K562 (cell line): ENCODE results near the gene ARMH1. TPM values are rescaled to one million over a fixed set of nuclear protein-coding genes. Genes with fewer than 3 reads are reported as not detected.

Experiments used
- ATAC-seq: fragments of 200-7000 bp; cut with Tn5 transposase; 3 replicates; pipeline ENCODE4 v1.9.1; 2020; ENCODE audit warnings: moderate library complexity
- BruUV-seq: library from RNA; stranded (reverse); fragments of 400-500 nt; replicated peaks from 2 replicates; lab custom pipeline; 2021; lab: Mats Ljungman, UMichigan
- CTCF ChIA-PET: fragments of 300-600 bp; formaldehyde crosslinking; extraction: SDS; loops from one replicate; lab custom pipeline; 2021; ENCODE audit warnings: low intra/inter-chr PET ratio; lab: Yijun Ruan, JAX
- POLR2A ChIA-PET: fragments of 300-600, 350-650 bp; sonication (Branson Sonifier 250); formaldehyde crosslinking; extraction: SDS; loops from one replicate; lab custom pipeline; 2021; ENCODE audit warnings: antibody characterized with exemption, inconsistent platforms; lab: Yijun Ruan, JAX
- DNase-seq, 4 experiments: peaks; one replicate each; pipeline versions ENCODE4 v3.0.0 to v3.0.0-alpha.2; 2011 to 2018; ENCODE audit warnings: low spot score in 3 of 4, mixed read lengths in 3 of 4; ENCODE audit errors: extremely low read depth in 1 of 4
- FAIRE-seq: peaks from 2 replicates; lab custom pipeline; 2011; peaks lifted over from hg19 to GRCh38; lab: Jason Lieb, UNC
- H2AFZ ChIP-seq: 2 replicates; pipeline ENCODE4 v1.6.0; 2011; ENCODE audit warnings: low read depth, low read length, control low read depth, inconsistent platforms
- H3K27ac ChIP-seq: fragments of 200-600 bp; 3 replicates; pipeline ENCODE4 v1.8.0; 2011; ENCODE audit warnings: low read depth, mild to moderate bottlenecking, control low read depth, inconsistent platforms, low read length, moderate library complexity, mixed read lengths; ENCODE audit errors: extremely low read depth
- H3K27me3 ChIP-seq, 2 experiments: fragments of 300-600 bp in 1 of 2; 2 replicates in 1 of 2; 3 replicates in 1 of 2; pipeline versions ENCODE4 v1.6.0 to v1.8.0; 2011; ENCODE audit warnings: inconsistent platforms in 2 of 2, low read length in 2 of 2, mild to moderate bottlenecking in 1 of 2, mixed read lengths in 1 of 2, moderate library complexity in 1 of 2; ENCODE audit not compliant: control insufficient read depth in 2 of 2, insufficient read depth in 2 of 2
- H3K36me3 ChIP-seq: fragments of 300-600 bp; 3 replicates; pipeline ENCODE4 v1.8.0; 2011; ENCODE audit warnings: mild to moderate bottlenecking, low read length, inconsistent platforms; ENCODE audit not compliant: control insufficient read depth, insufficient read depth
- H3K4me1 ChIP-seq, 2 experiments: fragments of 200-600 bp in 1 of 2; replicated peaks in 1 of 2; 2 replicates in 1 of 2; 3 replicates in 1 of 2; pipeline versions ENCODE4 v1.5.1 to v1.8.0; 2011; ENCODE audit warnings: inconsistent platforms in 2 of 2, low read length in 2 of 2, mild to moderate bottlenecking in 1 of 2, mixed read lengths in 1 of 2, moderate library complexity in 1 of 2; ENCODE audit not compliant: control insufficient read depth in 2 of 2, insufficient read depth in 2 of 2
- H3K4me2 ChIP-seq: 2 replicates; pipeline ENCODE4 v1.6.1; 2011; ENCODE audit warnings: low read length, control low read depth, inconsistent platforms, mixed read lengths; ENCODE audit not compliant: insufficient read depth
- H3K4me3 ChIP-seq: fragments of 200-600 bp; sonication (generic), shearing (Covaris generic); 2 replicates; pipeline ENCODE4 v1.5.1; 2016; ENCODE audit warnings: control low read depth, inconsistent platforms
- H3K79me2 ChIP-seq: fragments of 200-600 bp; 3 replicates; pipeline ENCODE4 v1.8.0; 2011; ENCODE audit warnings: low read length, inconsistent platforms; ENCODE audit not compliant: control insufficient read depth, insufficient read depth
- H3K9ac ChIP-seq, 2 experiments: 2 replicates each; pipeline versions ENCODE4 v1.6.0 to v1.6.1; 2011; ENCODE audit warnings: low read depth in 2 of 2, low read length in 2 of 2, control low read depth in 1 of 2, inconsistent platforms in 1 of 2, mild to moderate bottlenecking in 1 of 2, mixed read lengths in 1 of 2; ENCODE audit not compliant: insufficient read depth in 1 of 2
- H3K9me1 ChIP-seq: one replicate; pipeline ENCODE4 v1.6.0; 2011; ENCODE audit warnings: inconsistent platforms, mild to moderate bottlenecking, low read length, moderate library complexity; ENCODE audit not compliant: control insufficient read depth, insufficient read depth
- H3K9me3 ChIP-seq: replicated peaks from 2 replicates; pipeline ENCODE4 v1.5.1; 2011; ENCODE audit warnings: low read depth, low read length, inconsistent platforms; ENCODE audit not compliant: control insufficient read depth, insufficient read depth
- H4K20me1 ChIP-seq: replicated peaks from 2 replicates; pipeline ENCODE4 v1.6.1; 2011; ENCODE audit warnings: low read length, inconsistent platforms, mixed read lengths; ENCODE audit not compliant: control insufficient read depth, insufficient read depth
- CUX1 ChIP-seq: fragments of 200-800 bp; sonication (Bioruptor generic); IDR thresholded peaks from 2 replicates; pipeline ENCODE4 v1.6.1; 2016; ENCODE audit warnings: missing genetic modification characterization, missing compliant biosample characterization
- DMBX1 ChIP-seq: fragments of 250-450 bp; sonication (Bioruptor Pico); IDR thresholded peaks from 2 replicates; pipeline ENCODE4 v1.8.0; 2022; ENCODE audit warnings: inconsistent platforms, mild to moderate bottlenecking, moderate library complexity, borderline replicate concordance
- E2F6 ChIP-seq, 2 experiments: IDR thresholded peaks; 2 replicates each; pipeline ENCODE4 v1.6.1; 2011; ENCODE audit warnings: borderline replicate concordance in 1 of 2, control low read depth in 1 of 2, low read depth in 1 of 2, low read length in 1 of 2, mild to moderate bottlenecking in 1 of 2, mixed read lengths in 1 of 2, moderate library complexity in 1 of 2; ENCODE audit not compliant: insufficient read depth in 1 of 2, insufficient read length in 1 of 2, poor library complexity in 1 of 2, severe bottlenecking in 1 of 2; ENCODE audit errors: extremely low read depth in 1 of 2
- MEIS2 ChIP-seq: fragments of 450-650 bp; IDR thresholded peaks from 2 replicates; pipeline ENCODE4 v1.6.1; 2014; ENCODE audit warnings: mild to moderate bottlenecking; ENCODE audit not compliant: partially characterized antibody
- MLX ChIP-seq, 2 experiments: fragments of 450-650 bp in 1 of 2; sonication (generic) in 1 of 2; formaldehyde crosslinking; conservative IDR thresholded peaks; 2 replicates each; pipeline versions ENCODE4 v1.4.0 to v1.8.1; 2020 to 2022; ENCODE audit warnings: mild to moderate bottlenecking in 1 of 2, missing genetic modification reagents in 1 of 2
- RBFOX2 ChIP-seq: fragments of 200-400 bp; formaldehyde crosslinking; IDR thresholded peaks from 2 replicates; pipeline ENCODE4 v1.6.1; 2017; ENCODE audit warnings: low read depth, mild to moderate bottlenecking, low read length, moderate library complexity
- SMARCB1 ChIP-seq: IDR thresholded peaks from 2 replicates; pipeline ENCODE4 v1.6.1; 2011; ENCODE audit warnings: improper control_type of control experiment, low read depth; ENCODE audit not compliant: insufficient read length
- ZNF408 ChIP-seq: fragments of 250-450 bp; sonication (Bioruptor Pico); IDR thresholded peaks from 2 replicates; pipeline ENCODE4 v1.4.0; 2020; ENCODE audit warnings: low read depth, mild to moderate bottlenecking, moderate library complexity
- WGBS: fragments of 100-300 bp; shearing (Covaris generic); methylation state at CpG from one replicate; pipeline ENCODE4 v1.1.6; 2016; ENCODE audit warnings: low coverage, mixed read lengths; ENCODE audit not compliant: insufficient coverage; ENCODE audit errors: missing lambda C conversion rate; 5-methylcytosine and 5-hydroxymethylcytosine counted together
- in situ Hi-C: fragments of 300-500 bp; cut with MboI; formaldehyde crosslinking; loops from 4 replicates; pipeline ENCODE4 v1.15.0; 2018; ENCODE audit warnings: inconsistent platforms, mixed read lengths
- intact Hi-C: fragments of 100-400 bp; cut with micrococcal nuclease; formaldehyde crosslinking; loops from 2 replicates; pipeline ENCODE4 v1.14.2; 2022
- polyA plus RNA-seq, 8 experiments: library from polyadenylated mRNA; depleted of rRNA in 4 of 8; stranded (reverse) in 5 of 8; unstranded in 3 of 8; fragments of >200 nt; fragmentation: Nextera tagmentation in 2 of 8; fragmentation: Illumina TruSeq in 1 of 8; extraction: Ambion mirVana in 2 of 8; extraction: Trizol in 1 of 8; gene quantifications; 2 replicates each; pipeline versions ENCODE4 v1.2.1 to v1.2.3, GENCODE V29; 2011 to 2014; ENCODE audit warnings: inconsistent platforms in 1 of 8, missing spikeins in 1 of 8
- total RNA-seq, 7 experiments: library from RNA; depleted of rRNA in 6 of 7; stranded (reverse); fragments of >200 nt in 6 of 7; fragmentation: Illumina TruSeq in 2 of 7; extraction: Trizol in 2 of 7; gene quantifications; 2 replicates each; pipeline versions ENCODE4 v1.2.1 to v1.2.3, GENCODE V29; 2011 to 2021; ENCODE audit warnings: low replicate concordance in 1 of 7

Gene ARMH1
- total and polyA plus RNA-seq, 9 of the 15 experiments (the other 6 are each of a cell fraction or from before 2014, with no cell fraction given): 0.41 TPM; not detected in 8

GRCh38 chr1:44636688-44637598 is 37.6 kb upstream of the ARMH1 start (continued):
- TF ChIP-seq MLX (CRISPR knock-in tag; conservative IDR thresholded peaks at IDR 0.05): 0 out of 4 replicates have a peak, but pooled peaks of 1 of the 2 experiments have one; percentile 40
- TF ChIP-seq E2F6 (IDR thresholded peaks at IDR 0.05; ENCODE audit: borderline replicate concordance in 1 of 2, extremely low read depth in 1 of 2, insufficient read depth in 1 of 2, insufficient read length in 1 of 2, low read depth in 1 of 2, low read length in 1 of 2, poor library complexity in 1 of 2, severe bottlenecking in 1 of 2): peak; percentile 34 to 68

- Histone ChIP-seq H3K4me2 (peak overlapping the region; percentile 62), H3K4me3 (no peak overlapping the region; the same call in 1 of the 2 replicates), H3K9me1 (peaks cover 10% of the 10 kb centered on the region), H3K79me2 (peaks cover 30% of the 10 kb centered on the region), H3K9me3 (no peaks in the 10 kb centered on the region), H3K4me1 (peaks cover 42 to 46% of the 10 kb centered on the region in 2 experiments; a peak in 4 of 5 replicates), H3K9ac (peak overlapping the region; percentile 26 to 78; a peak in 3 of 4 replicates), H4K20me1 (peaks cover 4% of the 10 kb centered on the region; the same call in 1 of the 2 replicates), H3K27ac (peak overlapping the region; percentile 49), H2AFZ (peak overlapping the region; percentile 32; the same call in 1 of the 2 replicates), H3K36me3 (peaks cover 96% of the 10 kb centered on the region), H3K27me3 (no peaks in the 10 kb centered on the region)
- no TSS peak for BruUV-seq
- peak; percentile 94 to 97 (median 96) for DNase-seq
- intact Hi-C loops (loop anchor here (10.0 kb wide), 1 partner anchor 167 kb away; the partner anchor contains the start of genes BTBD19, DYNLT4 and PLK3), in situ Hi-C loops (no loop called here)
- FAIRE-seq: peak; percentile 84
- 11% methylated on average over 27 of the region's 27 CpGs for whole genome bisulfite sequencing
- ATAC-seq: peak; percentile 86
- ChIA-PET CTCF (no interaction called here), POLR2A (interaction anchor here (0.6 to 21.3 kb wide), 10 partner anchors 4 to 420 kb away, joined by 3 to 328 read pairs (median 4); no protein-coding TSS in a partner anchor)
- TF ChIP-seq CUX1: peak; percentile 70; the same call in 1 of the 2 replicates
- peak; percentile 74 for TF ChIP-seq RBFOX2
- TF ChIP-seq DMBX1 (CRISPR knock-in tag): peak; percentile 58; the same call in 1 of the 2 replicates
- no peak for TF ChIP-seq SMARCB1
- no peak for TF ChIP-seq ZNF408 (CRISPR knock-in tag)
- peak; percentile 71 for TF ChIP-seq MEIS2
These were observed 36.7 kb upstream of the ARMH1 start for GRCh38 chr1:44637702-44638411.
